ENCODE measurements around the gene PCMT1. TPM values are rescaled to one million over a fixed set of nuclear protein-coding genes. Genes with fewer than 3 reads are reported as not detected.

The PCMT1 gene
- total RNA-seq, 1 donor, result 126 TPM

DNA sequence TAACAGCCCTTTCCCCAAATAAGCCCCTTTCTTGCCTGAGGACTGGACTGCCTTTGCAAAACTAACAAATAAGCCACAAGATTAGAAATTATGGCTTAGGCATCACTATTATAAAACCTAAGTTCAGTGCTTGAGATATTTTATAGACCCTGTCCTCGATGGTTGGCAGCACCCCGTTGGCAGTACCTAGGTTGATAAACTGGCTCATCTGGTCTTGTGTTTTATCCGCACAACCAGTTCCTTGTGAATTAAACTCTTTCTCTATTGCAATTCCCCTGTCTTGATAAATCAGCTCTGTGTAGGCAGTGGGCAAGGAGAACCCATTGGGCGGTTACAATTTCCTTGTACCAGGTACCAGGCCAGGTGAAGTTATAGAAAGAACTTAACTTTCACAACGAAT is 108.0 kb downstream of the PCMT1 start:
- TF ChIP-seq, protein P1, sequence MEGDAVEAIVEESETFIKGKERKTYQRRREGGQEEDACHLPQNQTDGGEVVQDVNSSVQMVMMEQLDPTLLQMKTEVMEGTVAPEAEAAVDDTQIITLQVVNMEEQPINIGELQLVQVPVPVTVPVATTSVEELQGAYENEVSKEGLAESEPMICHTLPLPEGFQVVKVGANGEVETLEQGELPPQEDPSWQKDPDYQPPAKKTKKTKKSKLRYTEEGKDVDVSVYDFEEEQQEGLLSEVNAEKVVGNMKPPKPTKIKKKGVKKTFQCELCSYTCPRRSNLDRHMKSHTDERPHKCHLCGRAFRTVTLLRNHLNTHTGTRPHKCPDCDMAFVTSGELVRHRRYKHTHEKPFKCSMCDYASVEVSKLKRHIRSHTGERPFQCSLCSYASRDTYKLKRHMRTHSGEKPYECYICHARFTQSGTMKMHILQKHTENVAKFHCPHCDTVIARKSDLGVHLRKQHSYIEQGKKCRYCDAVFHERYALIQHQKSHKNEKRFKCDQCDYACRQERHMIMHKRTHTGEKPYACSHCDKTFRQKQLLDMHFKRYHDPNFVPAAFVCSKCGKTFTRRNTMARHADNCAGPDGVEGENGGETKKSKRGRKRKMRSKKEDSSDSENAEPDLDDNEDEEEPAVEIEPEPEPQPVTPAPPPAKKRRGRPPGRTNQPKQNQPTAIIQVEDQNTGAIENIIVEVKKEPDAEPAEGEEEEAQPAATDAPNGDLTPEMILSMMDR (IDR thresholded peaks at IDR 0.05; ENCODE audit: insufficient read depth, low read depth, low read length), result no peak
- no peak for DNase-seq (ENCODE audit: low read depth)
- H3K4me3 ChIP-seq (ENCODE audit: low read depth, low read length), result no peak overlapping the region

DNA sequence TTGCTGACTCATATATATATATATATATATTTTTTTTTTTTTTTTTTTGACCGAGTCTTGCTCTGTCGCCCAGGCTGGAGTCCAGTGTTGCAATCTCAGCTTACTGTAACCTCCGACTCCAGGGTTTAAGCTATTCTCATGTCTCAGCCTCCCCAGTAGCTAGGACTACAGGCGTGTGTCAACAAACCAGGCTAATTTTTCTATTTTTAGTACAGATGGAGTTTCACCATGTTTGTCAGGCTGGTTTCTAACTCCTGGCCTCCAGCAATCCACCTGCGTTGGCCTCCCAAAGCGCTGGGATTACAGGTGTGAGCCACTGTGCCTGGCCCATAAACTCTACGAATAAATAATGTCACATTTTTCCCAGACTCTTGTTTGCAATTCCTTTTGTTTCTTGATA is 109.8 kb downstream of the PCMT1 start:
- H3K4me3 ChIP-seq (ENCODE audit: low read depth, low read length), result no peak overlapping the region
- peak; percentile 93 for DNase-seq (ENCODE audit: low read depth)
- TF ChIP-seq, protein P1 (IDR thresholded peaks at IDR 0.05; ENCODE audit: insufficient read depth, low read depth, low read length), result no peak

DNA sequence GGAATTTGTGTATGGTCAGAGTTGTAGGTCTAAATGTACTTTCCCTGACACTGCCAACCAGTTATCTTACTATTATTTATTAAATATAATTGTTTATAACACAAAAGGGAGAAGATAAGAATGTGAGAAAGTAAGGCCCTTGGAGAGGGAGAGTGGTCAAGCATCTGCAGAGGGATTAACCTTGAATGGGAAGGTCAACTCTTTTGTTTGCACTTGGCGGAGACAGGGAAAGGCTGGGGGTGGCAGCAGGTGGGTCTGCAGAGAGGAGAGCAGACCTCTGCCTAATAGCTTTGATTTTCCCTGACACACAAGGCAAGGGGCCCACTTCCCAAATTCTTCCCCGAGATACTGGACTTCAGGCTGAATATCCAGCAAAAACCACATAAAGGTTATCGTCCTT is 110.4 kb downstream of the PCMT1 start:
- TF ChIP-seq, protein P1 (IDR thresholded peaks at IDR 0.05; ENCODE audit: insufficient read depth, low read depth, low read length), result no peak
- H3K4me3 ChIP-seq (ENCODE audit: low read depth, low read length), result no peak overlapping the region
- no peak for DNase-seq (ENCODE audit: low read depth)

DNA sequence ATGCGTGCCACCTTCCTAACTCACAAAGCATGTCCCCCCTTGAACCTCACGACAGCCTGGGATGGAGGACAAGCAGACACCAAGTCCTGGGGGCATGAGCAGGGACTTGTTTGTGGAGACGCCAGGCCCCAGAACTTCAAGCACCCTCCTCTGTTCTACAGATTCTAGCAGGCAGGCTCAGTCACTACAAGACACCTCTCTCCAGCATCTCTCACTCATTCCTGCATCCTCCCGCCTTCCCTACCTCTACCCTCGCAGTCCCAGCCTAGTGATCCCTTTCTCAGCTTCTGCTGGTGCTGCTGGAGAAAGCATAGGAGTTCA is 110.9 kb downstream of the PCMT1 start:
- TF ChIP-seq, protein P1 (IDR thresholded peaks at IDR 0.05; ENCODE audit: insufficient read depth, low read depth, low read length), result no peak
- no peak for DNase-seq (ENCODE audit: low read depth)
- H3K4me3 ChIP-seq (ENCODE audit: low read depth, low read length), result no peak overlapping the region

Other genes with a start within 250 kb of the PCMT1 start
- 24.2 and 40.6 TPM in 2 replicates for gene PPIL4, start 203.7 kb upstream of the PCMT1 start, total RNA-seq
- gene GINM1, start 183.4 kb upstream of the PCMT1 start, total RNA-seq, result 41.9 and 69.1 TPM in 2 replicates
- 18.0 and 21.6 TPM in 2 replicates for gene KATNA1, start 101.0 kb upstream of the PCMT1 start, total RNA-seq
- 20.6 and 25.9 TPM in 2 replicates for gene LATS1, start 31.6 kb upstream of the PCMT1 start, total RNA-seq
- gene NUP43, start 3.2 kb upstream of the PCMT1 start, total RNA-seq, result 26.4 and 40.6 TPM in 2 replicates
- 97.2 and 97.6 TPM in 2 replicates for gene LRP11, start 114.6 kb downstream of the PCMT1 start, total RNA-seq
- gene RAET1E, start 148.4 kb downstream of the PCMT1 start, total RNA-seq, result under 0.01 TPM in 1 of 2 replicates, not detected in the other
- gene RAET1G, start 173.4 kb downstream of the PCMT1 start, total RNA-seq, result 1.3 TPM in 2 replicates
- 4.5 and 6.9 TPM in 2 replicates for gene ULBP2, start 192.3 kb downstream of the PCMT1 start, total RNA-seq
- 0.43 and 1.6 TPM in 2 replicates for gene ULBP1, start 214.2 kb downstream of the PCMT1 start, total RNA-seq

All from fibroblast of villous mesenchyme (primary cell).